ENCODE data around the gene ITGA2B.

ITGA2B gene

DNA sequence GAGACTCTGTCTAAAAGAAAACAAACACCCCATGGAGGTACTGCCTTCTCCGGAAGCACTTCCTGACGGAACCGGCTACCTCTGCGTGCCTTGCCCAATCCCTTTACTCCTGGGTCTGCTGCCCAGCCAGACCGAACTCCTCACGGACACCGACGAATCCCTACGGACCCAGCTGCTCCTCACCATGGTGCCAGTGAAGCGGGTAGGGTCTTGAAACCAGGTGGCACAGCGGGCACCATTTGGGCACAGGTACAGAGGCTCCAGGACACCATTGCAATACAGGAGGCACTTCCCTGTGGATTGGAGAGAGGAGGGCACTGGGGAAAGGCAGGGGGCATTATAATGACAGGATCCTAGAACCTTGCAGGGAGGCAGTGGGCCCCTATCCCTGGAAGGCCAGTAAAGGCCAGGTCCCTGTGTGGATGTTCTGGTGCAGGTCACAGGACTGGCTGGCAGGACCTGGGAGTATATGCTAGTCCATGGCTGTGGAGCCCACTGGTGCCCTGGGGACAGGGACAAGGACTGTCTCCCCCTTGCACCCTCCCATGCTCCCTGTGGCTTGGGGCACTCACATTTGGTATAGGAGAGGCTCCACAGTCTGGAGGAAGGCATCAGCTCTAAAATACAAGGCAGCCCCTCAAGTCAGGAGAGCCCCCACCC, 67.1 kb downstream of the ITGA2B start:
- in situ Hi-C loops (cut with HindIII; ENCODE audit: low sequenced_read_pairs), result no loop called here
- no peak overlapping the region for H3K4me3 ChIP-seq (ENCODE audit: low read depth, low read length)
- DNase-seq (ENCODE audit: low read depth, low spot score), result no peak
- TF ChIP-seq, protein P1, sequence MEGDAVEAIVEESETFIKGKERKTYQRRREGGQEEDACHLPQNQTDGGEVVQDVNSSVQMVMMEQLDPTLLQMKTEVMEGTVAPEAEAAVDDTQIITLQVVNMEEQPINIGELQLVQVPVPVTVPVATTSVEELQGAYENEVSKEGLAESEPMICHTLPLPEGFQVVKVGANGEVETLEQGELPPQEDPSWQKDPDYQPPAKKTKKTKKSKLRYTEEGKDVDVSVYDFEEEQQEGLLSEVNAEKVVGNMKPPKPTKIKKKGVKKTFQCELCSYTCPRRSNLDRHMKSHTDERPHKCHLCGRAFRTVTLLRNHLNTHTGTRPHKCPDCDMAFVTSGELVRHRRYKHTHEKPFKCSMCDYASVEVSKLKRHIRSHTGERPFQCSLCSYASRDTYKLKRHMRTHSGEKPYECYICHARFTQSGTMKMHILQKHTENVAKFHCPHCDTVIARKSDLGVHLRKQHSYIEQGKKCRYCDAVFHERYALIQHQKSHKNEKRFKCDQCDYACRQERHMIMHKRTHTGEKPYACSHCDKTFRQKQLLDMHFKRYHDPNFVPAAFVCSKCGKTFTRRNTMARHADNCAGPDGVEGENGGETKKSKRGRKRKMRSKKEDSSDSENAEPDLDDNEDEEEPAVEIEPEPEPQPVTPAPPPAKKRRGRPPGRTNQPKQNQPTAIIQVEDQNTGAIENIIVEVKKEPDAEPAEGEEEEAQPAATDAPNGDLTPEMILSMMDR (IDR thresholded peaks at IDR 0.05; ENCODE audit: low read depth, low read length), result no peak
